Breast epithelium (tissue), 4 donors: ENCODE measurements around the gene APMAP. TPM values are rescaled to one million over a fixed set of nuclear protein-coding genes. Genes with fewer than 3 reads are reported as not detected.

ENCODE experiments used
- DNase-seq, 2 donors: peaks; one replicate each; pipeline ENCODE4 v3.0.0-alpha.2; 2019; ENCODE audit warnings: low spot score in 2 of 2
- H3K27ac ChIP-seq, 2 donors: fragments of 200-600 bp; sonication (generic) in 1 of 2; one replicate each; pipeline ENCODE4 v1.5.1; 2016 to 2019; ENCODE audit warnings: mild to moderate bottlenecking in 1 of 2
- H3K27me3 ChIP-seq, 2 donors: fragments of 200-600 bp; sonication (generic) in 1 of 2; one replicate each; pipeline versions ENCODE4 v1.5.1 to v1.6.0; 2017 to 2019; ENCODE audit warnings: control low read depth in 1 of 2, mild to moderate bottlenecking in 1 of 2
- H3K36me3 ChIP-seq: fragments of 200-600 bp; one replicate; pipeline ENCODE4 v1.5.1; 2019
- H3K4me1 ChIP-seq, 2 donors: fragments of 200-600 bp; sonication (generic); one replicate each; pipeline ENCODE4 v1.5.1; 2016 to 2019; ENCODE audit warnings: control low read depth in 1 of 2
- H3K4me3 ChIP-seq, 3 donors: fragments of 200-600 bp; sonication (generic); 1 replicate in 2 of 3; 2 replicates in 1 of 3; pipeline ENCODE4 v1.5.1; 2016 to 2019; ENCODE audit warnings: mild to moderate bottlenecking in 3 of 3, moderate library complexity in 2 of 3
- H3K9me3 ChIP-seq, 2 donors: fragments of 200-600 bp; sonication (generic) in 1 of 2; one replicate each; pipeline ENCODE4 v1.5.1; 2016 to 2019; ENCODE audit warnings: control low read depth in 1 of 2
- CTCF ChIP-seq, 3 donors: fragments of 450-650 bp; IDR thresholded peaks; one replicate each; pipeline ENCODE4 v1.5.1; 2016 to 2017; ENCODE audit warnings: antibody characterized with exemption in 3 of 3, mild to moderate bottlenecking in 3 of 3, moderate library complexity in 3 of 3
- POLR2A ChIP-seq: fragments of 450-650 bp; IDR thresholded peaks from one replicate; pipeline ENCODE4 v1.6.1; 2016; ENCODE audit warnings: antibody characterized with exemption, mild to moderate bottlenecking, moderate library complexity
- POLR2AphosphoS5 ChIP-seq, 3 donors: sonication (generic); formaldehyde crosslinking; IDR thresholded peaks; one replicate each; pipeline ENCODE4 v1.6.1; 2017; ENCODE audit warnings: antibody characterized with exemption in 3 of 3
- intact Hi-C: fragments of 100-400 bp; cut with DNase I; formaldehyde crosslinking; loops from one replicate; pipeline ENCODE4 v1.15.1; 2023; ENCODE audit warnings: low total_unique reads
- total RNA-seq, 3 donors: library from RNA; depleted of rRNA; stranded (reverse); fragments of >200 nt; gene quantifications; one replicate each; pipeline ENCODE4 v1.1.0, GENCODE V29; 2016

APMAP gene
- total RNA-seq, 3 donors from 2014 or later: 83.2 to 184 (median 101) TPM

GRCh38 chr20:25016471-25016870 is 23.9 kb upstream of the APMAP start:
- peaks cover 14% of the 10 kb centered on the region for H3K36me3 ChIP-seq
- no peak for TF ChIP-seq CTCF (IDR thresholded peaks at IDR 0.05)
- TF ChIP-seq POLR2A: no peak
- no peak for TF ChIP-seq POLR2AphosphoS5 (IDR thresholded peaks at IDR 0.05)
- no peaks in the 10 kb centered on the region for H3K27me3 ChIP-seq
- peaks cover 0 to 21% of the 10 kb centered on the region in 2 donors for H3K4me1 ChIP-seq
- peak overlapping the region in 1 of 2 donors; percentile 41 for H3K27ac ChIP-seq
- DNase-seq: peak in 1 of 2 donors; percentile 12
- H3K4me3 ChIP-seq: no peak overlapping the region
- no peaks in the 10 kb centered on the region for H3K9me3 ChIP-seq
- intact Hi-C loops: no loop called here

GRCh38 chr20:25015986-25016385 is 23.4 kb upstream of the APMAP start:
- TF ChIP-seq POLR2A (no peak), CTCF (IDR thresholded peaks at IDR 0.05) (no peak), POLR2AphosphoS5 (IDR thresholded peaks at IDR 0.05) (no peak)
- peak in 1 of 2 donors; percentile 48 for DNase-seq
- H3K27me3 ChIP-seq: no peaks in the 10 kb centered on the region
- no peak overlapping the region for H3K4me3 ChIP-seq
- intact Hi-C loops: no loop called here
- no peak overlapping the region for H3K27ac ChIP-seq
- peaks cover 14% of the 10 kb centered on the region for H3K36me3 ChIP-seq
- H3K4me1 ChIP-seq: peaks cover 0 to 21% of the 10 kb centered on the region in 2 donors
- no peaks in the 10 kb centered on the region for H3K9me3 ChIP-seq

GRCh38 chr20:25014816-25015215 is 22.3 kb upstream of the APMAP start:
- no peak for TF ChIP-seq POLR2AphosphoS5 (IDR thresholded peaks at IDR 0.05)
- TF ChIP-seq CTCF (IDR thresholded peaks at IDR 0.05): no peak
- no peak for TF ChIP-seq POLR2A
- H3K4me1 ChIP-seq: peaks cover 0 to 18% of the 10 kb centered on the region in 2 donors
- H3K4me3 ChIP-seq: no peak overlapping the region
- intact Hi-C loops: no loop called here
- peak in 1 of 2 donors; percentile 49 for DNase-seq
- H3K9me3 ChIP-seq: no peaks in the 10 kb centered on the region
- no peak overlapping the region for H3K27ac ChIP-seq
- peaks cover 14% of the 10 kb centered on the region for H3K36me3 ChIP-seq
- H3K27me3 ChIP-seq: no peaks in the 10 kb centered on the region

- TF ChIP-seq POLR2AphosphoS5 (IDR thresholded peaks at IDR 0.05) (no peak), POLR2A (no peak), CTCF (IDR thresholded peaks at IDR 0.05) (no peak)
- intact Hi-C loops: no loop called here
- Histone ChIP-seq H3K36me3 (peaks cover 14% of the 10 kb centered on the region), H3K4me1 (peaks cover 0 to 14% of the 10 kb centered on the region in 2 donors), H3K27me3 (no peaks in the 10 kb centered on the region), H3K9me3 (no peaks in the 10 kb centered on the region), H3K27ac (no peak overlapping the region), H3K4me3 (no peak overlapping the region)
- peak in 1 of 2 donors; percentile 34 for DNase-seq
These were observed 21.2 kb upstream of the APMAP start for GRCh38 chr20:25013478-25014380.

GRCh38 chr20:25012616-25013189 is 20.2 kb upstream of the APMAP start:
- DNase-seq: peak in 1 of 2 donors; percentile 47
- H3K27ac ChIP-seq: no peak overlapping the region
- peaks cover 18% of the 10 kb centered on the region for H3K36me3 ChIP-seq
- H3K4me3 ChIP-seq: no peak overlapping the region
- TF ChIP-seq CTCF (IDR thresholded peaks at IDR 0.05) (no peak), POLR2AphosphoS5 (IDR thresholded peaks at IDR 0.05) (no peak), POLR2A (no peak)
- intact Hi-C loops: no loop called here
- peaks cover 0 to 9% of the 10 kb centered on the region in 2 donors for H3K4me1 ChIP-seq
- no peaks in the 10 kb centered on the region for H3K27me3 ChIP-seq
- no peaks in the 10 kb centered on the region for H3K9me3 ChIP-seq
